A549 (cell line): ENCODE results near the gene TBC1D4. TPM values are rescaled to one million over a fixed set of nuclear protein-coding genes. Genes with fewer than 3 reads are reported as not detected.

Experiments used
- ATAC-seq, 2 experiments: fragments of 200-7000 bp in 1 of 2; fragments of >200 bp in 1 of 2; cut with Nextera tagmentation in 1 of 2; cut with Tn5 transposase in 1 of 2; 3 replicates each; pipeline versions ENCODE4 v1.8.0 to v1.9.1; 2018 to 2020; ENCODE audit warnings: mild to moderate bottlenecking in 1 of 2, moderate library complexity in 1 of 2
- CTCF ChIA-PET: fragments of 300-600 bp; sonication (Branson Sonifier 250); formaldehyde crosslinking; extraction: SDS; loops from one replicate; lab custom pipeline; 2021; ENCODE audit warnings: antibody characterized with exemption, inconsistent platforms; lab: Yijun Ruan, JAX
- POLR2A ChIA-PET: fragments of 350-600 bp; formaldehyde crosslinking; extraction: SDS; loops from one replicate; lab custom pipeline; 2021; ENCODE audit warnings: antibody characterized with exemption, inconsistent platforms; lab: Yijun Ruan, JAX
- DNase-seq, 2 experiments: peaks; one replicate each; pipeline versions ENCODE4 v3.0.0 to v3.0.0-alpha.2; 2011 to 2016; ENCODE audit warnings: low read depth in 1 of 2, low spot score in 1 of 2
- FAIRE-seq: peaks from 2 replicates; lab custom pipeline; 2011; peaks lifted over from hg19 to GRCh38; lab: Jason Lieb, UNC
- H3K27ac ChIP-seq, 2 experiments: fragments of >200 bp; sonication (Bioruptor Twin); formaldehyde crosslinking; 3 replicates each; pipeline ENCODE4 v1.5.1; 2016 to 2017
- H3K4me1 ChIP-seq: fragments of >200 bp; sonication (Bioruptor Twin); formaldehyde crosslinking; 3 replicates; pipeline ENCODE4 v1.6.1; 2016
- H3K4me2 ChIP-seq: fragments of >200 bp; sonication (Bioruptor Twin); formaldehyde crosslinking; 3 replicates; pipeline ENCODE4 v1.6.1; 2016
- H3K4me3 ChIP-seq: fragments of >200 bp; sonication (Bioruptor Twin); formaldehyde crosslinking; 3 replicates; pipeline ENCODE4 v1.5.1; 2016
- H3K9me3 ChIP-seq: fragments of >200 bp; sonication (Bioruptor Twin); formaldehyde crosslinking; 3 replicates; pipeline ENCODE4 v1.6.1; 2016
- CHD2 ChIP-seq: fragments of 150-350 bp; IDR thresholded peaks from 2 replicates; pipeline ENCODE4 v1.6.1; 2014; ENCODE audit warnings: low read length; ENCODE audit not compliant: partially characterized antibody
- CHD4 ChIP-seq: fragments of 200-600 bp; sonication (generic); IDR thresholded peaks from 2 replicates; pipeline ENCODE4 v1.6.1; 2016; ENCODE audit warnings: antibody characterized with exemption, mild to moderate bottlenecking, borderline replicate concordance
- CTCF ChIP-seq: fragments of >200 bp; sonication (Bioruptor Twin); formaldehyde crosslinking; IDR thresholded peaks from 3 replicates; pipeline ENCODE4 v1.5.1; 2016
- EHF ChIP-seq: fragments of 250-450 bp; sonication (Bioruptor Pico); IDR thresholded peaks from 2 replicates; pipeline ENCODE4 v1.5.0; 2020; ENCODE audit warnings: mild to moderate bottlenecking
- EHMT2 ChIP-seq: fragments of 200-600 bp; sonication (generic); IDR thresholded peaks from 2 replicates; pipeline ENCODE4 v1.6.1; 2016; ENCODE audit warnings: antibody characterized with exemption, low read depth, mild to moderate bottlenecking, moderate library complexity
- ELK1 ChIP-seq: fragments of 150-350 bp; IDR thresholded peaks from 2 replicates; pipeline ENCODE4 v1.6.1; 2014; ENCODE audit warnings: low read depth, mild to moderate bottlenecking, low read length
- ESRRA ChIP-seq: fragments of 150-350 bp; IDR thresholded peaks from 2 replicates; pipeline ENCODE4 v1.6.1; 2014; ENCODE audit warnings: mild to moderate bottlenecking, low read length, borderline replicate concordance
- FOSB ChIP-seq: fragments of 250-450 bp; sonication (Bioruptor Pico); IDR thresholded peaks from 2 replicates; pipeline ENCODE4 v1.5.0; 2020; ENCODE audit warnings: mild to moderate bottlenecking, moderate library complexity
- HDAC2 ChIP-seq: fragments of 200-600 bp; sonication (generic); IDR thresholded peaks from 2 replicates; pipeline ENCODE4 v1.6.1; 2016
- HOXA7 ChIP-seq: fragments of 250-450 bp; sonication (Bioruptor Pico); IDR thresholded peaks from 2 replicates; pipeline ENCODE4 v1.5.0; 2020; ENCODE audit warnings: mild to moderate bottlenecking, moderate library complexity
- HOXB5 ChIP-seq: fragments of 250-450 bp; sonication (Bioruptor Pico); IDR thresholded peaks from 2 replicates; pipeline ENCODE4 v1.5.0; 2020; ENCODE audit warnings: mild to moderate bottlenecking, moderate library complexity
- JUN ChIP-seq, 2 experiments: fragments of >200 bp; sonication (Bioruptor Twin); formaldehyde crosslinking; IDR thresholded peaks; 2 replicates in 1 of 2; 3 replicates in 1 of 2; pipeline ENCODE4 v1.6.1; 2016 to 2017
- MAZ ChIP-seq: fragments of 150-350 bp; IDR thresholded peaks from 2 replicates; pipeline ENCODE4 v1.6.1; 2014; ENCODE audit warnings: antibody characterized with exemption, low read depth, low read length, borderline replicate concordance
- NR3C1 ChIP-seq: fragments of >200 bp; sonication (Bioruptor Twin); formaldehyde crosslinking; IDR thresholded peaks from 3 replicates; pipeline ENCODE4 v1.6.1; 2017
- PHF8 ChIP-seq: fragments of 200-600 bp; sonication (generic); IDR thresholded peaks from 2 replicates; pipeline ENCODE4 v1.6.1; 2016; ENCODE audit warnings: low read depth, mild to moderate bottlenecking, antibody characterized with exemption, moderate library complexity, borderline replicate concordance
- POLR2A ChIP-seq: IDR thresholded peaks from 2 replicates; pipeline ENCODE4 v1.6.1; 2012; ENCODE audit warnings: mild to moderate bottlenecking, low read length
- RAD21 ChIP-seq, 2 experiments: fragments of >200 bp in 1 of 2; sonication (Bioruptor Twin) in 1 of 2; formaldehyde crosslinking in 1 of 2; IDR thresholded peaks in 1 of 2; conservative IDR thresholded peaks in 1 of 2; 2 replicates in 1 of 2; 3 replicates in 1 of 2; pipeline ENCODE4 v1.6.1; 2012 to 2018; ENCODE audit warnings: inconsistent platforms in 1 of 2
- RARB ChIP-seq: fragments of 250-450 bp; sonication (Bioruptor Pico); IDR thresholded peaks from 2 replicates; pipeline ENCODE4 v1.8.0; 2021; ENCODE audit warnings: mild to moderate bottlenecking, moderate library complexity
- RFX5 ChIP-seq: fragments of 450-650 bp; IDR thresholded peaks from 2 replicates; pipeline ENCODE4 v1.7.1; 2014; ENCODE audit warnings: antibody characterized with exemption, mild to moderate bottlenecking, moderate library complexity
- RNF2 ChIP-seq: fragments of 200-600 bp; sonication (generic); IDR thresholded peaks from 2 replicates; pipeline ENCODE4 v1.6.1; 2016; ENCODE audit warnings: low read depth, mild to moderate bottlenecking, antibody characterized with exemption, moderate library complexity, borderline replicate concordance
- SREBF2 ChIP-seq: fragments of 450-650 bp; IDR thresholded peaks from 2 replicates; pipeline ENCODE4 v1.6.1; 2014; ENCODE audit warnings: mild to moderate bottlenecking, moderate library complexity
- TFCP2L1 ChIP-seq: fragments of 250-450 bp; sonication (Bioruptor Pico); IDR thresholded peaks from 2 replicates; pipeline ENCODE4 v1.5.0; 2021; ENCODE audit warnings: mild to moderate bottlenecking
- TP53 ChIP-seq: fragments of 250-450 bp; sonication (Bioruptor Pico); IDR thresholded peaks from 2 replicates; pipeline ENCODE4 v1.5.0; 2021; ENCODE audit warnings: mild to moderate bottlenecking, moderate library complexity
- ZC3H11A ChIP-seq: fragments of 450-650 bp; IDR thresholded peaks from 2 replicates; pipeline ENCODE4 v1.6.1; 2014; ENCODE audit warnings: antibody characterized with exemption, mild to moderate bottlenecking
- ZSCAN20 ChIP-seq: fragments of 250-450 bp; sonication (Bioruptor Pico); IDR thresholded peaks from 2 replicates; pipeline ENCODE4 v1.8.0; 2022; ENCODE audit warnings: mild to moderate bottlenecking, moderate library complexity
- WGBS: methylation state at CpG from one replicate; pipeline ENCODE4 v1.1.6; 2017; ENCODE audit errors: missing lambda C conversion rate; 5-methylcytosine and 5-hydroxymethylcytosine counted together
- polyA plus RNA-seq, 4 experiments: library from polyadenylated mRNA; depleted of rRNA in 3 of 4; stranded (reverse); fragments of >200 nt; fragmentation: RNase III in 1 of 4; extraction: RNeasy Plus Mini Kit Qiagen cat#74134 plus additional on column Dnase treatment in 1 of 4; gene quantifications; 2 replicates in 3 of 4; 3 replicates in 1 of 4; pipeline ENCODE4 v1.2.3, GENCODE V29; 2011 to 2017
- TF ChIP-seq, protein P1 (sequence below): fragments of >200 bp; sonication (Bioruptor Twin); formaldehyde crosslinking; IDR thresholded peaks from 3 replicates; pipeline ENCODE4 v1.6.1; 2016
- TF ChIP-seq, protein P2 (sequence below): IDR thresholded peaks from 2 replicates; pipeline ENCODE4 v1.6.1; 2012
- TF ChIP-seq, protein P3 (sequence below): fragments of >200 bp; sonication (Bioruptor Twin); formaldehyde crosslinking; IDR thresholded peaks from 2 replicates; pipeline ENCODE4 v1.6.1; 2016

Gene TBC1D4
- polyA plus RNA-seq, 2 of the 4 experiments (the other 2 are of a cell fraction) = 9.5 to 12.5 TPM

DNA sequence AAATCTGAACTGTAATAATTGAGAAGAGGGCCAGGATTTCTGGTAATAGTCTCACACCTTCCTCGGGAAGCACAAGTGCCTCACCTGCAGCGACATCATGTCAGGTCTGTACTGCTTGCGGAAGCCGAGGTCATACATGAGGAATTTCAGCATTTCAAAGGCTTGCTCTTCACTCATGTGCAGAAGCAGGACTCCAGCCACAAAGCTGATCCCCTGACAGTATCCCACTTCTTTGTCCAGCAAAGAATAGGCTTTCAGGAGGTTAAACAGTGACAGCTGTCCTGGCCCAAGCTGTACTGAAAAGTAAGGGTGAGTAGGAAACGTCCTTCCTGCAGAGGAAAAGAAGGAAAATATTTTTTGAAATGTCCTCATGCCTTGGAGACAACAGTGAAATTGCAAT, 182.7 kb downstream of the TBC1D4 start:
- WGBS = 79% methylated on average over 5 of the region's 5 CpGs
- FAIRE-seq = no peak
- POLR2A ChIA-PET = no interaction called here

GRCh38 chr13:75296641-75297040, 185.3 kb downstream of the TBC1D4 start:
- no peaks in the 10 kb centered on the region for H3K9me3 ChIP-seq
- CTCF ChIA-PET = no interaction called here
- H3K27ac ChIP-seq = no peak overlapping the region
- ATAC-seq = no peak
- no peak for FAIRE-seq
- no peak for TF ChIP-seq HOXB5 (CRISPR knock-in tag)
- TF ChIP-seq, all 56 proteins: peak for 0
- Histone ChIP-seq H3K4me3 (no peak overlapping the region), H3K4me1 (no peaks in the 10 kb centered on the region), H3K4me2 (no peak overlapping the region)
- POLR2A ChIA-PET = no interaction called here
- DNase-seq = no peak
- WGBS = 68% methylated on average over 1 of the region's 1 CpG

More for the DNA sequence above, 182.7 kb downstream of the TBC1D4 start:
- no peak overlapping the region for H3K4me3 ChIP-seq
- no peaks in the 10 kb centered on the region for H3K4me1 ChIP-seq
- TF ChIP-seq MAZ = no peak
- TF ChIP-seq RARB (CRISPR knock-in tag) = no peak
- TF ChIP-seq, protein P1, sequence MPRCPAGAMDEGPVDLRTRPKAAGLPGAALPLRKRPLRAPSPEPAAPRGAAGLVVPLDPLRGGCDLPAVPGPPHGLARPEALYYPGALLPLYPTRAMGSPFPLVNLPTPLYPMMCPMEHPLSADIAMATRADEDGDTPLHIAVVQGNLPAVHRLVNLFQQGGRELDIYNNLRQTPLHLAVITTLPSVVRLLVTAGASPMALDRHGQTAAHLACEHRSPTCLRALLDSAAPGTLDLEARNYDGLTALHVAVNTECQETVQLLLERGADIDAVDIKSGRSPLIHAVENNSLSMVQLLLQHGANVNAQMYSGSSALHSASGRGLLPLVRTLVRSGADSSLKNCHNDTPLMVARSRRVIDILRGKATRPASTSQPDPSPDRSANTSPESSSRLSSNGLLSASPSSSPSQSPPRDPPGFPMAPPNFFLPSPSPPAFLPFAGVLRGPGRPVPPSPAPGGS = no peak
- TF ChIP-seq CHD2 = no peak
- no peak for TF ChIP-seq EHMT2
- no peak for TF ChIP-seq EHF (CRISPR knock-in tag)
- no peak for TF ChIP-seq TP53 (CRISPR knock-in tag)
- TF ChIP-seq POLR2A = no peak
- TF ChIP-seq, protein P2, sequence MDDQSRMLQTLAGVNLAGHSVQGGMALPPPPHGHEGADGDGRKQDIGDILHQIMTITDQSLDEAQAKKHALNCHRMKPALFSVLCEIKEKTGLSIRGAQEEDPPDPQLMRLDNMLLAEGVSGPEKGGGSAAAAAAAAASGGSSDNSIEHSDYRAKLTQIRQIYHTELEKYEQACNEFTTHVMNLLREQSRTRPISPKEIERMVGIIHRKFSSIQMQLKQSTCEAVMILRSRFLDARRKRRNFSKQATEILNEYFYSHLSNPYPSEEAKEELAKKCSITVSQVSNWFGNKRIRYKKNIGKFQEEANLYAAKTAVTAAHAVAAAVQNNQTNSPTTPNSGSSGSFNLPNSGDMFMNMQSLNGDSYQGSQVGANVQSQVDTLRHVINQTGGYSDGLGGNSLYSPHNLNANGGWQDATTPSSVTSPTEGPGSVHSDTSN = no peak
- TF ChIP-seq ZSCAN20 = no peak
- TF ChIP-seq, protein P3, sequence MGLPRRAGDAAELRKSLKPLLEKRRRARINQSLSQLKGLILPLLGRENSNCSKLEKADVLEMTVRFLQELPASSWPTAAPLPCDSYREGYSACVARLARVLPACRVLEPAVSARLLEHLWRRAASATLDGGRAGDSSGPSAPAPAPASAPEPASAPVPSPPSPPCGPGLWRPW = no peak
- no peak for TF ChIP-seq SREBF2
- no peak for TF ChIP-seq TFCP2L1 (CRISPR knock-in tag)
- no peak for TF ChIP-seq HDAC2
- TF ChIP-seq RAD21 (conservative IDR thresholded peaks at IDR 0.05 in 1 of 2, IDR thresholded peaks at IDR 0.05 in 1 of 2) = no peak
- no peak for TF ChIP-seq CTCF
- no peak for TF ChIP-seq HOXA7 (CRISPR knock-in tag)
- H3K4me2 ChIP-seq = no peak overlapping the region
- no peaks in the 10 kb centered on the region for H3K9me3 ChIP-seq
- ATAC-seq (no peak), DNase-seq (no peak)
- H3K27ac ChIP-seq = no peak overlapping the region
- CTCF ChIA-PET = no interaction called here

- FAIRE-seq (no peak), DNase-seq (no peak), ATAC-seq (no peak)
- Histone ChIP-seq H3K27ac (no peak overlapping the region), H3K4me1 (no peaks in the 10 kb centered on the region), H3K4me2 (no peak overlapping the region), H3K4me3 (no peak overlapping the region), H3K9me3 (no peaks in the 10 kb centered on the region)
- CTCF ChIA-PET = no interaction called here
- POLR2A ChIA-PET = no interaction called here
- 74% methylated on average over 3 of the region's 3 CpGs for WGBS
- no peak for TF ChIP-seq FOSB (CRISPR knock-in tag)
- no peak for TF ChIP-seq ZC3H11A
- no peak for TF ChIP-seq HOXB5 (CRISPR knock-in tag)
- no peak for TF ChIP-seq PHF8
- no peak for TF ChIP-seq CHD4
- TF ChIP-seq NR3C1 = no peak
- TF ChIP-seq JUN (IDR thresholded peaks at IDR 0.05) = no peak
- no peak for TF ChIP-seq ESRRA
- TF ChIP-seq, protein P1 = no peak
- no peak for TF ChIP-seq RNF2
- no peak for TF ChIP-seq SREBF2
- no peak for TF ChIP-seq MAZ
- TF ChIP-seq RFX5 = no peak
- no peak for TF ChIP-seq TFCP2L1 (CRISPR knock-in tag)
- no peak for TF ChIP-seq EHF (CRISPR knock-in tag)
- no peak for TF ChIP-seq ELK1
Observed at GRCh38 chr13:75295201-75295600, 186.8 kb downstream of the TBC1D4 start.
